Measurements from ENCODE around the gene SEMA6B.

Gene SEMA6B

DNA sequence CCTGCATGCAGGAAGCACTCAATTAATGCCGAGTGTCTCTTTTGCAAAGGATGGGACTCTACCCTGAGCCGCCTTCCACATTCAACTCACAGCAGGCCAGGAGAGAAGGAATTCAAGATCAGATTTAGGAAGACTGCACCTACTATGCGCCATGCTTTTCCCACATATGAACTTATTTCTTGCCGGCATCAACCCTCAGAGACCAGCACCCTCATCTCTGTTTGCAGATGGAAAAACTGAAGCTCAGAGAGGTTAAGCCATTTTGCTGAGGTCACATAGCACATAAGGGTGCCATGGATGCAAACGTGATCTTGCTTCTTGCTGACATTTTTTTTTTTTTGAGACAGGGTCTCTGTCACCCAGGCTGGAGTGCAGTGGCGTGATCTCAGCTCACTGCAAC, 14.2 kb upstream of the SEMA6B start:
- POLR2A ChIA-PET: no interaction called here
- CTCF ChIA-PET: interaction anchor here (0.6 to 5.2 kb wide), 5 partner anchors 24 to 345 kb away, joined by 3 to 36 read pairs (median 6); no protein-coding TSS in a partner anchor

DNA sequence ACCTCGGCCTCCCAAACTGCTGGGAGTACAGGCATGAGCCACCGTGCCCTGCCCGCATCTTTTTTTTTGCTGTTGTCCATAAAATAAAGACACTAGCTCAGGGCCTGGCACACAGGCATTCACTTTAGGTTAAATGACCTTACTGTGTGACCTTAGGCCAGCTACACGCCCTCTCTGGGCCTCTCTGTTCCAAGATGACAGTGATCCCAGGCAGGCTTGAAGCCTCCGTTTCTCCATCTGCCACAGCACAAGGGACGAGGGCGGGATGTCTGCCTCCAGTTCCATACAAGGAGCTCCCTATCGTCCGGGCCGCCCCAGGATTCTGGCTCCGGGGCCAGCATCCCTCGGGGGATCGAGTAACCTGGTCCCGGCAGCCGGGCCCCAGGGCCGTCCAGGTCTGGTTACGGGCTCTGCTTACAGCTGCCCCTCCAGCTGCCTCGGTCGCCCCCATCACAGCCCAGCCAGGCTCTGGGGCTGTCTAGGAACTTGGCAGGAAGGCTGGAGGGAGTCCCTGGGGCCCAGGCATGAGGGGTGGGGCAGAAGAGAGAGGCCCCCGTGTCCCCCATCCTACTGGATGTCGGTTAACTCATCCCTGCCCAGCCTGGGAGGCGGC, 11.9 kb upstream of the SEMA6B start:
- no peaks in the 10 kb centered on the region for H3K36me3 ChIP-seq (ENCODE audit: control insufficient read depth in 2 of 2, insufficient read depth in 1 of 2, low read length in 2 of 2)
- H3K9me3 ChIP-seq (ENCODE audit: control insufficient read depth, insufficient read depth, low read depth, low read length): no peaks in the 10 kb centered on the region
- ChIA-PET CTCF (interaction anchor here (0.5 to 5.2 kb wide), 6 partner anchors 12 to 115 kb away, joined by 4 to 36 read pairs (median 4); partner anchors contain the start of gene SEMA6B), POLR2A (interaction anchor here (0.6 kb wide), 1 partner anchor 11 kb away, joined by 3 read pairs; no protein-coding TSS in a partner anchor)
- no peak overlapping the region for H3K27ac ChIP-seq (ENCODE audit: extremely low read depth, low read depth, low read length)
- no peak overlapping the region for H3K4me3 ChIP-seq (ENCODE audit: low read depth, low read length)
- TF ChIP-seq IKZF3 (tag by site-specific recombination; IDR thresholded peaks at IDR 0.05): 0 out of 2 replicates have a peak, but pooled peaks have one; percentile 14
- no peak for TF ChIP-seq ZNF335 (tag by site-specific recombination; conservative IDR thresholded peaks at IDR 0.05)
- no peak for TF ChIP-seq ZBTB21 (tag by site-specific recombination; IDR thresholded peaks at IDR 0.05)
- peak; percentile 88 for TF ChIP-seq ZNF768 (tag by site-specific recombination; IDR thresholded peaks at IDR 0.05)
- TF ChIP-seq, protein P1, sequence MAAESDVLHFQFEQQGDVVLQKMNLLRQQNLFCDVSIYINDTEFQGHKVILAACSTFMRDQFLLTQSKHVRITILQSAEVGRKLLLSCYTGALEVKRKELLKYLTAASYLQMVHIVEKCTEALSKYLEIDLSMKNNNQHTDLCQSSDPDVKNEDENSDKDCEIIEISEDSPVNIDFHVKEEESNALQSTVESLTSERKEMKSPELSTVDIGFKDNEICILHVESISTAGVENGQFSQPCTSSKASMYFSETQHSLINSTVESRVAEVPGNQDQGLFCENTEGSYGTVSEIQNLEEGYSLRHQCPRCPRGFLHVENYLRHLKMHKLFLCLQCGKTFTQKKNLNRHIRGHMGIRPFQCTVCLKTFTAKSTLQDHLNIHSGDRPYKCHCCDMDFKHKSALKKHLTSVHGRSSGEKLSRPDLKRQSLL (tag by site-specific recombination; IDR thresholded peaks at IDR 0.05): peak; percentile 52; the same call in 1 of the 2 replicates
- TF ChIP-seq, protein P2, sequence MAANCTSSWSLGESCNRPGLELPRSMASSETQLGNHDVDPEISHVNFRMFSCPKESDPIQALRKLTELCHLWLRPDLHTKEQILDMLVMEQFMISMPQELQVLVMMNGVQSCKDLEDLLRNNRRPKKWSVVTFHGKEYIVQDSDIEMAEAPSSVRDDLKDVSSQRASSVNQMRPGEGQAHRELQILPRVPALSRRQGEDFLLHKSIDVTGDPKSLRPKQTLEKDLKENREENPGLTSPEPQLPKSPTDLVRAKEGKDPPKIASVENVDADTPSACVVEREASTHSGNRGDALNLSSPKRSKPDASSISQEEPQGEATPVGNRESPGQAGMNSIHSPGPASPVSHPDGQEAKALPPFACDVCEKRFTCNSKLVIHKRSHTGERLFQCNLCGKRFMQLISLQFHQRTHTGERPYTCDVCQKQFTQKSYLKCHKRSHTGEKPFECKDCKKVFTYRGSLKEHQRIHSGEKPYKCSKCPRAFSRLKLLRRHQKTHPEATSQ (tag by site-specific recombination; IDR thresholded peaks at IDR 0.05): no peak
- TF ChIP-seq INSM2 (tag by site-specific recombination; IDR thresholded peaks at IDR 0.05): no peak
- no peak for TF ChIP-seq ZNF747 (tag by site-specific recombination; IDR thresholded peaks at IDR 0.05)
- TF ChIP-seq AEBP2 (tag by site-specific recombination; IDR thresholded peaks at IDR 0.05; ENCODE audit: borderline replicate concordance): no peak
- no peak for TF ChIP-seq SP2 (tag by site-specific recombination; IDR thresholded peaks at IDR 0.05)
- no peak for TF ChIP-seq ZNF544 (tag by site-specific recombination; IDR thresholded peaks at IDR 0.05)
- TF ChIP-seq ZNF138 (tag by site-specific recombination; IDR thresholded peaks at IDR 0.05; ENCODE audit: borderline replicate concordance): no peak
- H3K4me1 ChIP-seq (ENCODE audit: control insufficient read depth, insufficient read depth, low read length): peaks cover 4% of the 10 kb centered on the region; the same call in 1 of the 2 replicates

More for the DNA sequence above, 14.2 kb upstream of the SEMA6B start:
- Histone ChIP-seq H3K9me3 (ENCODE audit: control insufficient read depth, insufficient read depth, low read depth, low read length) (no peaks in the 10 kb centered on the region), H3K4me3 (ENCODE audit: low read depth, low read length) (no peak overlapping the region), H3K4me1 (ENCODE audit: control insufficient read depth, insufficient read depth, low read length) (peaks cover 4% of the 10 kb centered on the region; the same call in 1 of the 2 replicates), H3K36me3 (ENCODE audit: control insufficient read depth in 2 of 2, insufficient read depth in 1 of 2, low read length in 2 of 2) (no peaks in the 10 kb centered on the region), H3K27ac (ENCODE audit: extremely low read depth, low read depth, low read length) (no peak overlapping the region)
- peak; percentile 44; the same call in 1 of the 2 replicates for TF ChIP-seq ZNF768 (tag by site-specific recombination; IDR thresholded peaks at IDR 0.05)
- no peak for TF ChIP-seq ZNF837 (tag by site-specific recombination; IDR thresholded peaks at IDR 0.05)

GRCh38 chr19:4570916-4571304, 11.4 kb upstream of the SEMA6B start:
- POLR2A ChIA-PET: no interaction called here
- Histone ChIP-seq H3K9me3 (ENCODE audit: control insufficient read depth, insufficient read depth, low read depth, low read length) (no peaks in the 10 kb centered on the region), H3K4me3 (ENCODE audit: low read depth, low read length) (no peak overlapping the region), H3K36me3 (ENCODE audit: control insufficient read depth in 2 of 2, insufficient read depth in 1 of 2, low read length in 2 of 2) (no peaks in the 10 kb centered on the region), H3K27ac (ENCODE audit: extremely low read depth, low read depth, low read length) (no peak overlapping the region), H3K4me1 (ENCODE audit: control insufficient read depth, insufficient read depth, low read length) (peaks cover 4% of the 10 kb centered on the region; the same call in 1 of the 2 replicates)
- CTCF ChIA-PET: interaction anchor here (0.6 to 5.2 kb wide), 6 partner anchors 11 to 66 kb away, joined by 3 to 36 read pairs (median 4); partner anchors contain the start of gene SEMA6B
- TF ChIP-seq ZNF121 (tag by site-specific recombination; IDR thresholded peaks at IDR 0.05): peak; percentile 85
- no peak for TF ChIP-seq ZNF266 (tag by site-specific recombination; IDR thresholded peaks at IDR 0.05; ENCODE audit: low read depth)

Data from HEK293 (cell line).